ENCODE data around the gene CAMKK2. TPM values are rescaled to one million over a fixed set of nuclear protein-coding genes. Genes with fewer than 3 reads are reported as not detected.
"Not testable (repeated sequence)": the region's sequence is repeated elsewhere in the genome, so short reads cannot be mapped to it uniquely, and the experiment has no call there.

The CAMKK2 gene
- total RNA-seq, 1 experiment from 2014 or later: 5.6 TPM

DNA sequence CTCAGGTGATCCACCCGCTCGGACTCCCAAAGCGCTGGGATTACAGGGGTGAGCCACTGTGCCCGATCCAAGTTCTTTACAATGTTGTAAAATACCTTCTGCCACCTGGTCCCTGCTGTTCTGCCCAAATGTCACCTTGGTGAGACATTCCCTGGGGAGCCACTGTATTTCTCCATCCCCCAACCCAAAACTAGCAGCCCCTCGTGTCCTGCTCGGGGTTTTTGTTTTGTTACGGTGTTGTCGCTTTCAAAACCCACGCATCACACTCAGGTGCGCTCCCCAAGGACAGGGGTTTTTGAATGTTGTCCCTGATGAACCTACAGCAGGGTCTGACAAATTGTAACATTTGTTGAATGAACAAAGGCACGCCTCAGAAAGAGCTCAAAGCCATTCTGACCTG lies 37.4 kb downstream of the CAMKK2 start:
- Histone ChIP-seq H3K27me3 (replicated peaks) (no peaks in the 10 kb centered on the region), H3K4me1 (replicated peaks) (no peaks in the 10 kb centered on the region), H3K36me3 (peaks cover 5% of the 10 kb centered on the region), H3K9me3 (replicated peaks) (no peaks in the 10 kb centered on the region), H3K27ac (no peak overlapping the region), H3K4me3 (no peak overlapping the region)
- no peak for DNase-seq (ENCODE audit: low read depth in 1 of 2, low spot score in 2 of 2)

DNA sequence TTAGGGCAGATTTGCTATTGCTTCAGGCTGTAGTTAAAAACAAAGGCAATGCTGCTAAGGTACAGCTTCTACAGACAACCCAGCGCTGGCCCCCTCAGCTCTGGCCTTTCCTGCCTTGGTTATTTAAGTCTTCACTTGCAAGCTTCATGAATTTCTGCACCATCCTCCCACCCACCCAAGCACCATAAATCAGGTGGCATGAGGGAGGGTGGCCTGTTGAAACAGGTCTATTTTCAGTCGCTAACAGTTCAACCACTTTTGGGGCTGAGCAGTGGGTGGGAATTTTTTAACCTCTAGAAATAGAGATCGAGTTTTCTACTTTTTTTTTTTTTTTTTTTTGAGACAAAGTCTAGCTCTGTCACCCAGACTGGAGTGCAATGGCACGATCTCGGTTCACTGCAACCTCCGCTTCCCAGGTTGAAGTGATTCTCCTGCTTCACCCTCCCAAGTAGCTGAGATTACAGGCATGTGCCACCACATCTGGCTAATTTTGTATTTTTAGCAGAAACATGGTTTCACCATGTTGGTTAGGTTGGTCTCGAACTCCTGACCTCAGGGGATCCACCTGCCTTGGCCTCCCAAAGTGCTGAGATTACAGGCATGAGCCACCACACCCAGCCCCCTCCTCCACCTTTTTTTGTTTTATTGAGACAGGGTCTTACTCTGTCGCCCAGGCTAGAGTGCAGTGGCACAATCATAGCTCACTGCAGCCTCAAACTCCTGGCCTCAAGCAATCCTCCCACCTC lies 38.6 kb downstream of the CAMKK2 start:
- H3K9me3 ChIP-seq (replicated peaks); DNase-seq (ENCODE audit: low read depth in 1 of 2, low spot score in 2 of 2); H3K27me3 ChIP-seq (replicated peaks): not testable (repeated sequence)

DNA sequence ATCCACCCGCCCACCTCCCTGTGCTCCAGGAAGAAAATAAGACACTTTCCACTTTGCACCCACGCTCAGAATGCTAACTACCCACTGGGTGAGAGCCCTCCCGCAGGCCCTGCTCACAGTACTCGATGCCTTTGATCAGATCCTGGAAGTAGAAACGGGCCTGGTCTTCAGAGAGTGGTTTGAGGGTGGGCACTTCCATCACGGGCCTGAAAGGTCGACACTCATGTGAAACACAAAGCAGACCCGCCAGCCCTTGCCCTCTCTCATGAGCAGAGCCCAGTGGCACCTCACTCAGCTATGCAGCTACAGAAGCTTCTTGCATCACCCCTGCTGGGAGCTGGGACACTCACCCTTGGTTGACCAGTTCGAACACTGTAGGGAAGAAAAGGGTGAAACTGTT lies 41.1 kb downstream of the CAMKK2 start:
- no peak overlapping the region for H3K4me3 ChIP-seq
- no peak for DNase-seq (ENCODE audit: low read depth in 1 of 2, low spot score in 2 of 2)
- H3K9me3 ChIP-seq (replicated peaks): no peaks in the 10 kb centered on the region
- H3K36me3 ChIP-seq: peaks cover 12% of the 10 kb centered on the region
- no peaks in the 10 kb centered on the region for H3K27me3 ChIP-seq (replicated peaks)
- H3K4me1 ChIP-seq (replicated peaks): no peaks in the 10 kb centered on the region
- no peak overlapping the region for H3K27ac ChIP-seq

More for the DNA sequence above, 38.6 kb downstream of the CAMKK2 start:
- H3K27ac ChIP-seq; H3K4me1 ChIP-seq (replicated peaks); H3K36me3 ChIP-seq; H3K4me3 ChIP-seq: not testable (repeated sequence)

DNA sequence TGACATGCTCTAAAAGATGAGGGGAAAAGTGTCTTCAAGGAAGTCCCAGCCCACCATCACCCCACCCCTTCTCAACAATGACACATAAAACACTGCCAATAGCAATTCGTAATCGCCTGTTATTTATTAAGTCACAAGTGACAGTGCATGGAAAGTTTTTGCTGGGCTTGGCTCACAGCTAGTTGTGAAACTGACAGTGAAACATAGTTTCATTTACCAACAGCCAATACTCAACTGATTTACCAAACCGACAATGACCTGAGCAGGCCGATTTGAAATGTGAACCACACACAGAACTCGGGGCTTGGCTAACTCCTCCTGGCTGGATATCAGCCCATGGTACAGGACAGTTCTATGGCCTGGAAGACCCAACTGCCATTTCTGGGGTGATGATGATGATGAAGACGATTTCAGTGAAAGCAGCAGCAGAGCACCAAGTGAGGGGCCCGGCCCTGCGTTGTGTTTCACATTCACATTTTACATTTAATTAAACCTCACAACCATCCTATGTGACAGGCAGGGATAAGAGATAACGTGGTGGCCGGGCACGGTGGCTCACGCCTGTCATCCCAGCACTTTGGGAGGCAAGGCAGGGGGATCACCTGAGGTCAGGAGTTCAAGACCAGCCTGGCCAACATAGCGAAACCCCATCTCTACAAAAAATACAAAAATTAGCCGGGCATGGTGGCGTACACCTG lies 42.7 kb downstream of the CAMKK2 start:
- no peaks in the 10 kb centered on the region for H3K4me1 ChIP-seq (replicated peaks)
- no peak overlapping the region for H3K4me3 ChIP-seq
- H3K27ac ChIP-seq: no peak overlapping the region
- H3K9me3 ChIP-seq (replicated peaks): no peaks in the 10 kb centered on the region
- no peak for DNase-seq (ENCODE audit: low read depth in 1 of 2, low spot score in 2 of 2)
- H3K36me3 ChIP-seq: peaks cover 12% of the 10 kb centered on the region
- no peaks in the 10 kb centered on the region for H3K27me3 ChIP-seq (replicated peaks)

DNA sequence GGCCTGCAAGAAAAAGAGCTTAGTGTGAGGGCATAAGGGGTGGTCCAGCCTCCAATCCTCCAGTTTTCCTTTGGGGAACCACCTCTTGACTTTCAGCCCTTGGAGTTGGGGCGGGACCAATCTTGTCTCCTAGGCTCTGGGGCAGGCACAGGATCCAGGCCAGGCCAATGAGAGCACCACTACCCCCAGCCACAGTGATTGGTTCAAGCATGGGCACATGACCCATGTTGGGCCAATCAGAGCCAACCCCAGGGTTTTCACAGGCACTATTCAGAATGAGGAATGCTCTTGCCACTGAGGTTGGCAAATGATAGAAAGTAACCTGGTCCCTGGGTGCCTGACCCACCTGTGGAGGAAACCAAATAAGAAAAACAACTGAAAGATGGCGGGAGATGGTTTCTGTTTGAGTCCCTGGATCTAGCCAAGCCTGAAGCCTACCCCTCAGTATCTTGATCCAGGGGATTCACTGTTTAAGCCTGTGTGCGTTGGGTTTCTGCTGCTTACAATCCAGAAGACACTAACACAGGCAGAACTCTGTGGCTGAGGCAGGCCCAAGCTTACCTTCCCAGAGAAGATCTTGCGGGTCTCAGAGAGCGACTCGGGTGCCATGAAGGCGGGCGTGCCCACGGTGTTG lies 43.7 kb downstream of the CAMKK2 start:
- H3K27me3 ChIP-seq (replicated peaks): no peaks in the 10 kb centered on the region
- no peak overlapping the region for H3K4me3 ChIP-seq
- H3K4me1 ChIP-seq (replicated peaks): no peaks in the 10 kb centered on the region
- H3K9me3 ChIP-seq (replicated peaks): no peaks in the 10 kb centered on the region
- peaks cover 12% of the 10 kb centered on the region for H3K36me3 ChIP-seq
- DNase-seq (ENCODE audit: low read depth in 1 of 2, low spot score in 2 of 2): no peak
- no peak overlapping the region for H3K27ac ChIP-seq

DNA sequence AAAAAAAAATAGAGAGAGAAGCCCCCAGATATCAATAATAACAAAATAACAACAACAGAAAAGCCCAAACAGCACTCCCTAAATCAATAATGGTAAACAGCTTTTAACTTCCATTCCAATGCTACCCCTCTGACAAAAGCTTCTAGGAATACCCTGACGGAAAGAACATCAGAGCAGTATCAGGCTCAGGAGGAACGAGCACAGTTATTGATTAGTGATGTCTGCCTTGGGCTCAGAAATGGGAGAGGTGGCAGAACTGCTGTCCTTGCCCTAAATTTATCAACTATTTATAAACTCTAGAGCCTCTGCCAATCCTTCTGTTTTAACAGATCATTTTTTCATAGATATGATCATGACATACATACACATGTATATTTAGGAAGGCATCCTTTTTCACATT lies 44.7 kb downstream of the CAMKK2 start:
- H3K4me3 ChIP-seq: no peak overlapping the region
- H3K27ac ChIP-seq: no peak overlapping the region
- no peak for DNase-seq (ENCODE audit: low read depth in 1 of 2, low spot score in 2 of 2)
- H3K36me3 ChIP-seq: peaks cover 14% of the 10 kb centered on the region
- no peaks in the 10 kb centered on the region for H3K4me1 ChIP-seq (replicated peaks)
- no peaks in the 10 kb centered on the region for H3K27me3 ChIP-seq (replicated peaks)
- no peaks in the 10 kb centered on the region for H3K9me3 ChIP-seq (replicated peaks)

DNA sequence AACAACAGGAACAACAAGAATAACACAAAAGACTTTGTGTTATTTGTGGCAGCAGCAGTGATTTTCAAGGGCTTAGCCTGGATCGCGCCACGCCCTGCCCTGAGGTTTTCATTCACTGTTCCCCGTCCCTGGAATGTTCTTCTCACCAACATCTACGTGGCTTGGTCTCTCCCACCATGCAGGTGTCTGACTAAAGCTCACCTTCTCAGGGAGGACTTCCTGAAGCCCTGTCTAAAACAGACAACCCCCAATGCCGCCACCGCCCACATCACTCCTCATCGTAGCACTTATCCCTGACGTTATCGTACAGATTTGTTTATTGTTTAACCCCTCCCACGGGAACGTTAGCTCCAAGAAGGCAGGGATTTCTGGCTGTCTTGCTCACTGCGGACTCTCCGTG lies 46.1 kb downstream of the CAMKK2 start:
- Histone ChIP-seq H3K27me3 (replicated peaks) (no peaks in the 10 kb centered on the region), H3K27ac (no peak overlapping the region), H3K36me3 (peaks cover 14% of the 10 kb centered on the region), H3K4me3 (no peak overlapping the region), H3K9me3 (replicated peaks) (no peaks in the 10 kb centered on the region), H3K4me1 (replicated peaks) (no peaks in the 10 kb centered on the region)
- DNase-seq (ENCODE audit: low read depth in 1 of 2, low spot score in 2 of 2): no peak

DNA sequence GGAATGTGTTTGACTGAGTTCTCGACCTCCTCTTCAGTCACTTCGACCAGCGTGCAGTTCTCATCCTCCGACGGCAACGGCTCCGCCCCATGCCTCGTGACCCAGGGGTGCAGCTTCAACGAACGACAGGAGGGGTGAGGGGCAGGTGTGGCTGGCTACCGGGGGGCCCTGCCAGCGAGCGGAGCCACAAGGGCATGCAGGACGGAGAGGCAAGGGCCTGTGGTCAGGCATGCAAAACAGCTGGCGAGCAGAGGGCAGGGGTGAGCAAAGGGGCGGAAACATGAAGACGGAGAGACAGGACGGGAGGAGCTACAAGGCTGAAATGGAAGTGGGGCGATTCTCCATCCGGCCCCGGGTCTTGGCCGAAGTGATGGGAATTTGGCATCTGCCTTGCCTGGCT lies 47.9 kb downstream of the CAMKK2 start:
- H3K4me1 ChIP-seq (replicated peaks): no peaks in the 10 kb centered on the region
- no peaks in the 10 kb centered on the region for H3K27me3 ChIP-seq (replicated peaks)
- no peak overlapping the region for H3K27ac ChIP-seq
- no peak for DNase-seq (ENCODE audit: low read depth in 1 of 2, low spot score in 2 of 2)
- no peak overlapping the region for H3K4me3 ChIP-seq
- H3K9me3 ChIP-seq (replicated peaks): no peaks in the 10 kb centered on the region
- H3K36me3 ChIP-seq: peaks cover 9% of the 10 kb centered on the region

DNA sequence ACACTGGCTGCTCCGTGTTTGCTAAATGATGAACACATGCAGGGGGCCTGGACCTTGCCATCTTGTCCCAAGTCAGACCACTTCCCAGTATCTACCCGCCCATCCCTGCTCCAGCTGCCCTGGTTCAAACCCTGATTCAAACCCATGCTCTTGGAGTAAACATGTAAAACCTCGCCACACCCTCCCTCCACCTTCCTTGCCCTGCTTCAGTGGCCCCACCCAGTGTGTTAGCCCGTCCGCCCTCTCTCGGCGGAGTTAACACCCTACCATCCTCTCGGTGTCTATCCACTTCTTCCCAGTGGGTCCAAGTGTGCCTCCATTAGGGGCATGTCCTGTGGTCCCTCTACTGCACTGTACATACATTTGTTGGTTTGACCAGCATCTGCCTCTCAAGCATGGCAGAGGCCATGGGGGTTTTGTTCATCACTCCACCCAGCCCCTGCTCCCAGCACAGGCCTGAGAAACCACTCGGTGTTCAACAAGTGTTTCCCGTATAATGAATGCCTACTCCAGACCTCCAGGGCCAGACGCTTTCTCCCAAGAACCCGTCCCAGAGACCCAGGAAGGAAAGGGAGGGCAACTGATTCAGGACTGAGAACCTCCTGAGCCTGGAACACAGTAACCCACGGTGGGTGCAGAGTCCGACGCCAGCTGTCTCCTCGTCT lies 49.5 kb downstream of the CAMKK2 start:
- DNase-seq (ENCODE audit: low read depth in 1 of 2, low spot score in 2 of 2): no peak
- H3K27me3 ChIP-seq (replicated peaks): no peaks in the 10 kb centered on the region
- H3K27ac ChIP-seq: no peak overlapping the region
- peaks cover 2% of the 10 kb centered on the region; the same call in 1 of the 2 replicates for H3K36me3 ChIP-seq
- H3K9me3 ChIP-seq (replicated peaks): no peaks in the 10 kb centered on the region
- H3K4me3 ChIP-seq: no peak overlapping the region
- no peaks in the 10 kb centered on the region for H3K4me1 ChIP-seq (replicated peaks)

DNA sequence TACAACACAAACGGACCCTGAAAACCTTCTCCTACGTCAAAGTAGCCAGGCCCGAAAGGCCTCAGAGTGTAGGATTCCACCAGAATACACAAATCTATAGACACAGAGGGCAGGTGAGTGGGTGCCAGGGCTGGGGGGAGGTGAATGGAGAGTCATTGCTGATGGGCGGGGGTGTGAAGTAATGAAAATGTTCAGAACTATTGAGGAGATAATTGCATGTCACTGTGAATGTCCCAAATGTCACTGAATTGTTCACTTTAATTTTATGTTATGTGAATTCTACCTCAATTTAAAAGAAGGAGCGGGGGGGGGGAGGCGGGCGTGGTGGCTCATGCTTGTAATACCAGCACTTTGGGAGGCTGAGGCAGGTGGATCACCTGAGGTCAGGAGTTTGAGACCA lies 50.6 kb downstream of the CAMKK2 start:
- no peak for DNase-seq (ENCODE audit: low read depth in 1 of 2, low spot score in 2 of 2)
- no peak overlapping the region for H3K4me3 ChIP-seq
- H3K27ac ChIP-seq: no peak overlapping the region
- H3K36me3 ChIP-seq: peaks cover 2% of the 10 kb centered on the region; the same call in 1 of the 2 replicates
- H3K9me3 ChIP-seq (replicated peaks): no peaks in the 10 kb centered on the region
- H3K27me3 ChIP-seq (replicated peaks): no peaks in the 10 kb centered on the region
- H3K4me1 ChIP-seq (replicated peaks): no peaks in the 10 kb centered on the region

DNA sequence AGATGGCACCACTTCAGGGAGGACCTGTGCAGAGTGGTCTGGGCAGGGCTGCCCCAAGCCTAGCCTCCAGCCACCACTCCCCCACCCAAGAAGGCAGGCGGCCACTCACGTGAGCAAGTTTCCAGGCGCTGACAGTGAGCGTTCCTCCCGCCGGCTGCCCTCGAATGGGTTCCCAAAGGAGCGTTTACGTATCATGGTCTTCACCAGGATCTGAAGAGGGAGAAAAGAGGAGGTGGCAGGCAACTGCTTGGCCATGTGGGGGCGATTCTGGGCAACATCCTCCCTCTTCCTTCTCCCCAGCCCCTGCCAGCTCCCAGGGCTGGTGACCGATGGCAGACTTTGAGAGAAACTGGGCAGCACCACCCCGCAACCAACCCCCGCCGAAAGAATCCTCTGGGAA lies 51.5 kb downstream of the CAMKK2 start:
- peaks cover 2% of the 10 kb centered on the region; the same call in 1 of the 2 replicates for H3K36me3 ChIP-seq

DNA sequence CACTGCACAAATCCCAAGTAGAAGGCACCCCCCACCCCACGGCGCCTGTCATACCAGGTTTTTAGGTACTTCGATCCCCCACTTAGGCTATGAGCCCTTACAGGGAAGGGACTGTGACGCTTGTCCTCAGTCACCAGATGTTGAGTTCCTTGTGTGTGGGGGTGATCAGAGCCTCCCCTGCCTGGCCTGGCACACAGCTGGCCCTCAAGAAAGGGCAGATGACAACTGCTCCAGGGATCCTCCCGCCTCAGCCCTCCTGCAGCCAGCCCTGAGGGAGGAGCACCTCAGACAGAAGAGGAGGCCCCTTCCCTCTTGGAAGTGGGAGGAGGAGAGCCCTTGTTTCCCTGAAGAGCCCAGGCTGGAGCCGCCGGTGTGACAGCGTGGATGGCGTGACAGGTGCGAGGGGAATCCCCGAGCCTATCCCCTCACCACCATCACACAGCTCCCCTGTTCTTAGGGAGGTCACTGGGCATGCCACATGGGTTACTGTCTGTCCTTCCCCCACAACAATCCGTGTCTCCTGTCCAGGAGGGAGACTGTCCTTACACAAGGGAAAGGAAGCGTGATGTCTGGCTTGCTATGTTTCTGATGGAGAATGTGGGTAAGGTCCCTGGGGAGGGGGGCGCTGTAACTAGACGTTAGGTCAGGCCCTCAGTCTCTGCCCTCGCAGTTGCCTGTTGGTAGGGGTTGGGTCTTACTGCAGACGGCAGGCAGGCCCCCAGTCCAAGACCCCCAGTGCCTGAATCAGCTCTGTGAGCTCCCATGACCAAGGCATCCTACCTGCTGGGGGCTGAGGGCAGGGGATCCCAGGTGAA lies 55.1 kb downstream of the CAMKK2 start:
- Histone ChIP-seq H3K27me3 (replicated peaks) (no peaks in the 10 kb centered on the region), H3K27ac (no peak overlapping the region), H3K4me3 (no peak overlapping the region), H3K9me3 (replicated peaks) (no peaks in the 10 kb centered on the region), H3K4me1 (replicated peaks) (0 out of 2 replicates have a peak, but pooled peaks cover 3% of the 10 kb centered on the region), H3K36me3 (peaks cover 10% of the 10 kb centered on the region)
- no peak for DNase-seq (ENCODE audit: low read depth in 1 of 2, low spot score in 2 of 2)

More for the DNA sequence above, 51.5 kb downstream of the CAMKK2 start:
- no peaks in the 10 kb centered on the region for H3K9me3 ChIP-seq (replicated peaks)
- H3K27me3 ChIP-seq (replicated peaks): no peaks in the 10 kb centered on the region
- H3K27ac ChIP-seq: no peak overlapping the region
- no peak for DNase-seq (ENCODE audit: low read depth in 1 of 2, low spot score in 2 of 2)
- H3K4me1 ChIP-seq (replicated peaks): no peaks in the 10 kb centered on the region
- H3K4me3 ChIP-seq: no peak overlapping the region

DNA sequence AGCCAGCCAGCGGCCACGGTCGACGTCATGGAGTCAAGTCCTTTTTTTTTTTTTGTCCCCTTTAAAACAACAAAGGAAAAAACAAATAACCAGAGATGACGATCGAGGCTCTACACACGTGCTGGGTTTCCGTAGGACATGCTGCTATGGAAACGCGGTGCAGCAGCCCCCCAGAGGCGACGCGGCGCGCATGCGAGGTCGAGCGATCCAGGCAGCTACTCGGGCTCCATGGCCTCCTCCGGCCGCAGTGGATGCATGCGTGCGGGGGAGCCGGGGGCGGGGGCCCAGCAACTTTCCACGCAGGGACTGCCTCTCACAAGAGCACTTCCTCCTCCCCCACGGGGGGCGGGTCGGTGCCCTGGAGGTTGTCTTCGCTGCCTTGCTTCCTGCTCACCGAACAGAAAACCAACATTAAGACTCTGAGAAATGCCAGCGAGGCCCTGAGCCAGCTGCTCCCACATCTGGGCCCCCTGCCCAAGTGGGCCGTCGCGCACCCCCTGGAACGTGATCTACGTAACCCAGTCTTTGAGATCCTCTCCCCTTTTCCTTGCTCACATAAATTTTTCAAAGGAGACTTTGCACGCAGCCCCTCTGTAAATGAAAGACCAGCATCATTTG lies 55.9 kb downstream of the CAMKK2 start:
- 0 out of 2 replicates have a peak, but pooled peaks cover 3% of the 10 kb centered on the region for H3K4me1 ChIP-seq (replicated peaks)
- no peak for DNase-seq (ENCODE audit: low read depth in 1 of 2, low spot score in 2 of 2)
- H3K27ac ChIP-seq: no peak overlapping the region
- H3K4me3 ChIP-seq: no peak overlapping the region
- no peaks in the 10 kb centered on the region for H3K27me3 ChIP-seq (replicated peaks)
- H3K9me3 ChIP-seq (replicated peaks): no peaks in the 10 kb centered on the region
- H3K36me3 ChIP-seq: peaks cover 17% of the 10 kb centered on the region
